Jurkat, Clone E6-1 (cell line): ENCODE measurements around the gene SGPP2.

Source experiments
- DNase-seq: peaks from one replicate; pipeline ENCODE4 v3.0.0-alpha.2; 2011; ENCODE audit warnings: low read depth, low spot score
- H3K4me3 ChIP-seq: 2 replicates; pipeline ENCODE4 v1.5.1; 2011; ENCODE audit warnings: mild to moderate bottlenecking, low read length, control low read depth, moderate library complexity

SGPP2 gene

DNA sequence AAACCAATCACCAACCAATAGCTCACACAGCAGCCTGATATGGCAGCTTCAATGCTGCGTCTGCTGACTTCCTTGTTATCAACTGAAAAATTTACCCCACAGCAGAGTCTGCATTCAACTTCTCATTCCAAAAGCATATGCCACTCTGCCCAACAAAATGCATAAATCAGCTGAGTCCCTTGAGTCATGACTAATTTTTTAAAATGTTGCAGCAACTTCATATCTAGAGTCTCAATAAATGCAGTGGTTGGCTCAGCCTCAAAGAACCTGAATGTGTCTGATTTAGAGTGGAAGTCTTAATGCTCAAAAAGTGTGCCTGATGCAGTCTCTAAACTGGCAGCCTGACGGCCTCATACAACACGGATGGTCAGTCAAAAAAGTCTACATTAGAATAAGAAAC is 185.0 kb downstream of the SGPP2 start:
- no peak overlapping the region for H3K4me3 ChIP-seq
- no peak for DNase-seq
